Activated naive CD4-positive, alpha-beta T cell treated with anti-CD3 and anti-CD28 coated beads for 36 hours (primary cell): ENCODE data around the gene SLC7A6. TPM values are rescaled to one million over a fixed set of nuclear protein-coding genes. Genes with fewer than 3 reads are reported as not detected.

ENCODE experiments used
- CTCF ChIA-PET: fragments of 350-600 bp; sonication (Branson Sonifier 250); formaldehyde crosslinking; loops from one replicate; lab custom pipeline; 2021; ENCODE audit warnings: antibody characterized with exemption; lab: Charles Lee
- DNase-seq: peaks from one replicate; pipeline ENCODE4 v3.0.0-alpha.2; 2020
- H3K27ac Mint-ChIP-seq: one replicate; pipeline ENCODE4 v1.8.0; 2021; ENCODE audit warnings: mild to moderate bottlenecking, mixed read lengths
- H3K27me3 Mint-ChIP-seq: one replicate; pipeline ENCODE4 v1.8.0; 2021; ENCODE audit warnings: low read depth, mixed read lengths
- H3K36me3 Mint-ChIP-seq: one replicate; pipeline ENCODE4 v1.8.0; 2021; ENCODE audit warnings: low read depth, mixed read lengths
- H3K4me1 Mint-ChIP-seq: one replicate; pipeline ENCODE4 v1.8.0; 2021; ENCODE audit warnings: low read depth, mixed read lengths
- H3K4me3 Mint-ChIP-seq: one replicate; pipeline ENCODE4 v1.8.0; 2021; ENCODE audit warnings: mild to moderate bottlenecking, moderate library complexity, mixed read lengths
- H3K9me3 Mint-ChIP-seq: one replicate; pipeline ENCODE4 v1.8.0; 2021; ENCODE audit warnings: mixed read lengths
- intact Hi-C: fragments of 100-400 bp; cut with micrococcal nuclease; formaldehyde crosslinking; loops from one replicate; pipeline ENCODE4 v1.15.1; 2023
- total RNA-seq, 2 experiments: library from RNA; stranded (reverse); gene quantifications; one replicate each; pipeline ENCODE4 v1.2.3, GENCODE V29; 2021

Gene SLC7A6
- total RNA-seq, 2 experiments from 2014 or later = 79.4 to 83.4 TPM

GRCh38 chr16:68263559-68264127 lies 683 bp upstream of the SLC7A6 start:
- intact Hi-C loops = loop anchor here (1.0 to 2.0 kb wide), 3 partner anchors 19 to 185 kb away; partner anchors contain the start of genes PLA2G15 and SMPD3
- no peaks in the 10 kb centered on the region for H3K9me3 Mint-ChIP-seq
- no peaks in the 10 kb centered on the region for H3K27me3 Mint-ChIP-seq
- no peak for DNase-seq
- peaks cover 23% of the 10 kb centered on the region for H3K36me3 Mint-ChIP-seq
- CTCF ChIA-PET = interaction anchor here (0.5 to 9.0 kb wide), 33 partner anchors 9 to 1309 kb away, joined by 3 to 459 read pairs (median 4); partner anchors contain the start of genes PLA2G15, PRMT7 and SLC7A6OS
- peak overlapping the region; percentile 85 for H3K4me3 Mint-ChIP-seq
- H3K4me1 Mint-ChIP-seq = peaks cover 40% of the 10 kb centered on the region
- H3K27ac Mint-ChIP-seq = peak overlapping the region; percentile 98

- peak overlapping the region; percentile 85 for H3K4me3 Mint-ChIP-seq
- peaks cover 55% of the 10 kb centered on the region for H3K4me1 Mint-ChIP-seq
- no peaks in the 10 kb centered on the region for H3K9me3 Mint-ChIP-seq
- peaks cover 26% of the 10 kb centered on the region for H3K36me3 Mint-ChIP-seq
- CTCF ChIA-PET = interaction anchor here (8.9 to 9.0 kb wide), 2 partner anchors 22 to 60 kb away, joined by 181 to 459 read pairs; no protein-coding TSS in a partner anchor
- peak overlapping the region; percentile 95 for H3K27ac Mint-ChIP-seq
- DNase-seq = peak; percentile 87
- H3K27me3 Mint-ChIP-seq = no peaks in the 10 kb centered on the region
- intact Hi-C loops = loop anchor here (1.0 to 2.0 kb wide), 7 partner anchors 10 to 184 kb away; partner anchors contain the start of genes PLA2G15, SLC7A6OS and SMPD3
These were observed 973 bp downstream of the SLC7A6 start for GRCh38 chr16:68265078-68265920.

GRCh38 chr16:68267612-68268405 lies 3.5 kb downstream of the SLC7A6 start:
- intact Hi-C loops = no loop called here
- no peak for DNase-seq
- Mint-ChIP-seq H3K36me3 (peaks cover 40% of the 10 kb centered on the region), H3K4me1 (peaks cover 76% of the 10 kb centered on the region), H3K4me3 (peak overlapping the region; percentile 7), H3K27me3 (no peaks in the 10 kb centered on the region), H3K9me3 (no peaks in the 10 kb centered on the region), H3K27ac (peak overlapping the region; percentile 88)
- CTCF ChIA-PET = interaction anchor here (2.9 to 3.7 kb wide), 2 partner anchors 16 to 61 kb away, joined by 9 to 12 read pairs; no protein-coding TSS in a partner anchor

- Mint-ChIP-seq H3K9me3 (no peaks in the 10 kb centered on the region), H3K4me3 (no peak overlapping the region), H3K4me1 (peaks cover 86% of the 10 kb centered on the region), H3K27me3 (no peaks in the 10 kb centered on the region), H3K36me3 (peaks cover 55% of the 10 kb centered on the region), H3K27ac (peak overlapping the region; percentile 99)
- intact Hi-C loops = loop anchor here (10.0 kb wide), 1 partner anchor 485 kb away; no protein-coding TSS in a partner anchor
- DNase-seq = no peak
- CTCF ChIA-PET = interaction anchor here (0.6 to 5.9 kb wide), 7 partner anchors 8 to 1042 kb away, joined by 3 to 41 read pairs (median 3); partner anchors contain the start of genes PRMT7 and SLC7A6OS
These were observed 5.5 kb downstream of the SLC7A6 start for GRCh38 chr16:68269793-68270192.

GRCh38 chr16:68270353-68270752 lies 6.0 kb downstream of the SLC7A6 start:
- Mint-ChIP-seq H3K27ac (peak overlapping the region; percentile 99), H3K36me3 (peaks cover 54% of the 10 kb centered on the region), H3K4me1 (peaks cover 92% of the 10 kb centered on the region), H3K9me3 (no peaks in the 10 kb centered on the region), H3K27me3 (no peaks in the 10 kb centered on the region), H3K4me3 (no peak overlapping the region)
- CTCF ChIA-PET = interaction anchor here (0.6 to 5.9 kb wide), 6 partner anchors 9 to 396 kb away, joined by 3 to 41 read pairs (median 4); partner anchors contain the start of genes PRMT7 and SLC7A6OS
- DNase-seq = no peak
- intact Hi-C loops = loop anchor here (10.0 kb wide), 1 partner anchor 484 kb away; no protein-coding TSS in a partner anchor

GRCh38 chr16:68272507-68273209 lies 8.3 kb downstream of the SLC7A6 start:
- intact Hi-C loops = loop anchor here (10.0 kb wide), 1 partner anchor 482 kb away; no protein-coding TSS in a partner anchor
- peaks cover 88% of the 10 kb centered on the region for H3K4me1 Mint-ChIP-seq
- peak overlapping the region; percentile 99 for H3K27ac Mint-ChIP-seq
- CTCF ChIA-PET = interaction anchor here (0.7 to 5.9 kb wide), 11 partner anchors 9 to 56 kb away, joined by 3 to 41 read pairs (median 5); partner anchors contain the start of genes PRMT7, SLC7A6 and SLC7A6OS
- H3K4me3 Mint-ChIP-seq = peak overlapping the region; percentile 65
- no peaks in the 10 kb centered on the region for H3K9me3 Mint-ChIP-seq
- no peaks in the 10 kb centered on the region for H3K27me3 Mint-ChIP-seq
- DNase-seq = peak; percentile 80
- H3K36me3 Mint-ChIP-seq = peaks cover 53% of the 10 kb centered on the region

GRCh38 chr16:68273459-68273858 lies 9.1 kb downstream of the SLC7A6 start:
- CTCF ChIA-PET = interaction anchor here (1.0 to 5.9 kb wide), 9 partner anchors 9 to 56 kb away, joined by 3 to 41 read pairs (median 6); partner anchors contain the start of genes PRMT7, SLC7A6 and SLC7A6OS
- H3K9me3 Mint-ChIP-seq = no peaks in the 10 kb centered on the region
- H3K4me1 Mint-ChIP-seq = peaks cover 80% of the 10 kb centered on the region
- H3K27ac Mint-ChIP-seq = peak overlapping the region; percentile 99
- intact Hi-C loops = loop anchor here (10.0 kb wide), 1 partner anchor 481 kb away; no protein-coding TSS in a partner anchor
- H3K36me3 Mint-ChIP-seq = peaks cover 50% of the 10 kb centered on the region
- H3K4me3 Mint-ChIP-seq = peak overlapping the region; percentile 65
- H3K27me3 Mint-ChIP-seq = no peaks in the 10 kb centered on the region
- no peak for DNase-seq

- Mint-ChIP-seq H3K4me3 (peak overlapping the region; percentile 19), H3K4me1 (peaks cover 77% of the 10 kb centered on the region), H3K27ac (peak overlapping the region; percentile 99), H3K27me3 (no peaks in the 10 kb centered on the region), H3K9me3 (no peaks in the 10 kb centered on the region), H3K36me3 (peaks cover 50% of the 10 kb centered on the region)
- DNase-seq = peak; percentile 60
- intact Hi-C loops = loop anchor here (10.0 kb wide), 1 partner anchor 481 kb away; no protein-coding TSS in a partner anchor
- CTCF ChIA-PET = interaction anchor here (0.7 to 5.9 kb wide), 6 partner anchors 10 to 55 kb away, joined by 3 to 41 read pairs (median 7); partner anchors contain the start of gene SLC7A6
These were observed 9.6 kb downstream of the SLC7A6 start for GRCh38 chr16:68273896-68274295.

- CTCF ChIA-PET = interaction anchor here (0.7 to 5.9 kb wide), 6 partner anchors 10 to 55 kb away, joined by 3 to 41 read pairs (median 7); partner anchors contain the start of gene SLC7A6
- no peaks in the 10 kb centered on the region for H3K9me3 Mint-ChIP-seq
- H3K4me1 Mint-ChIP-seq = peaks cover 75% of the 10 kb centered on the region
- peak overlapping the region; percentile 19 for H3K4me3 Mint-ChIP-seq
- no peak for DNase-seq
- peaks cover 51% of the 10 kb centered on the region for H3K36me3 Mint-ChIP-seq
- intact Hi-C loops = loop anchor here (10.0 kb wide), 1 partner anchor 480 kb away; no protein-coding TSS in a partner anchor
- H3K27me3 Mint-ChIP-seq = no peaks in the 10 kb centered on the region
- peak overlapping the region; percentile 99 for H3K27ac Mint-ChIP-seq
These were observed 10.1 kb downstream of the SLC7A6 start for GRCh38 chr16:68274441-68274840.

GRCh38 chr16:68275611-68276191 lies 11.4 kb downstream of the SLC7A6 start:
- Mint-ChIP-seq H3K27me3 (no peaks in the 10 kb centered on the region), H3K4me3 (peak overlapping the region; percentile 52), H3K9me3 (no peaks in the 10 kb centered on the region), H3K4me1 (peaks cover 74% of the 10 kb centered on the region), H3K36me3 (peaks cover 58% of the 10 kb centered on the region), H3K27ac (peak overlapping the region; percentile 99)
- peak; percentile 78 for DNase-seq
- CTCF ChIA-PET = interaction anchor here (0.8 to 1.6 kb wide), 2 partner anchors 14 to 53 kb away, joined by 5 to 7 read pairs; no protein-coding TSS in a partner anchor
- intact Hi-C loops = loop anchor here (1.0 to 10.0 kb wide), 4 partner anchors 9 to 479 kb away; partner anchors contain the start of gene SLC7A6OS
